GM18867 (cell line): ENCODE data around the gene EMC9.

Experiments
- ATAC-seq: cut with Tn5 transposase; IDR thresholded peaks from one replicate; pipeline ENCODE4 v1.9.1; 2021; ENCODE audit warnings: mild to moderate bottlenecking, moderate library complexity; ENCODE audit not compliant: unreplicated experiment

Gene EMC9

GRCh38 chr14:24177041-24177825, 35.8 kb upstream of the EMC9 start:
- no peak for ATAC-seq

DNA sequence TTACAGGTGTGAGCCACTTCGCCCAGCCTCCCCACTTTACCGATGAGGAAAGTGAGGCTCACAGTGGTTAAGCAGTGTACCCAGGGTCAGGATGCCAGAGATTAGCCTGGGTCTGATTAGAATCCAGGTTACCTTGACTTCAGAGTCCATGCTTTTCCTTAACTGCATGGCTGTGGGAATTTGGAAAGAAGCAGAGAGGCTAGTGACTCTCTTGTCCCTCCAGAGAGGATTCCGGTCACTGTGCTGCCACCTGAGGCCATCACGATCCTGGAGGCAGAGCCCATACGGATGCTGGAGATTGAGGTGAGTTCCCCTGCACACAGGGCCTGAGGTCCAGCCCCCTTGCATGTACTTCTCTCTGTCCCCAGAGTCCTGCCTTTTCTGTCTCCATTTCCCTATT, 35.2 kb upstream of the EMC9 start:
- ATAC-seq = no peak

DNA sequence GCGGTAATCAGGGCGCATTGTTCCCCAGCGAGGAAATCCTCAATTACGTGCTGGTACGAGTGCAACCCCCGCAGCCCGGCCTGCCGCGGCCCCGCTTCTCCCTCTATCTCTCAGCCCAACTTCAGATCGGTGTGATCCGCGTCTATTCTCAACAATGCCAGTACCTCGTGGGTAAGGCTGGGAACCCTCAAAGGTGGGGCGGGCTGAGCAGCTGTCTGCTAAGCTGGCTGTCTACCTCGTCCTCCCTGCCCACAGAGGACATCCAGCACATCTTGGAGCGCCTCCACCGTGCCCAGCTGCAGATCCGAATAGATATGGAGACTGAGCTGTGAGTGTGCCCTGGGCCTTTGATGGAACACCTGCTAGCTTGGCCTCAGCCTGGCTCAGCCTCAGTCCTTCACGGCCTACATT, 31.5 kb upstream of the EMC9 start:
- no peak for ATAC-seq

DNA sequence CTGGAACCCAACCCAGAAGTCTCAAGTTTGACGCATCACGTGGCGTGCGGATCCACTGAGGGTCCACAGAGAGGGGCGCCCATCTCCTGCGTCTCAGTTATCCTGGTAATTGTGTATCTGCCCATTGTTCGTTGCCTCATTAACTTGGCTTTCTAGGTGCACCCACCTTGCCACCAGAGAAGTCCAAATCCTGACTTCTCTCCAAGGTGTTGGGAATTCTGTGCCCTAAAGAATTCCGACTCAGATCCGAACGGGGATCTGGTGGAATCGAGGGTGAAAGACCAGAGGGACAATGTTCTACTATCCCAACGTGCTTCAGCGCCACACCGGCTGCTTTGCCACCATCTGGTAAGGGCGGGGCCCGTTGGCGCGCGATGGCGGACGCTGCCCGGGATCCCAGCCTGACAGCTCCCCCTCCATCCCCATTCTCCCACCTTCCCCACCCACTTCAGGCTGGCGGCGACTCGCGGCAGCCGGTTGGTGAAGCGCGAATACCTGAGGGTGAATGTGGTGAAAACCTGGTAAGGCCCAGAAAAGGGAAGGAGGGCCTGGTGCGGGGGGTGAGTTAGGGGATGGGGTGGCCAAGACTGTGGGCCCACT, 31.0 kb upstream of the EMC9 start:
- ATAC-seq = no peak

DNA sequence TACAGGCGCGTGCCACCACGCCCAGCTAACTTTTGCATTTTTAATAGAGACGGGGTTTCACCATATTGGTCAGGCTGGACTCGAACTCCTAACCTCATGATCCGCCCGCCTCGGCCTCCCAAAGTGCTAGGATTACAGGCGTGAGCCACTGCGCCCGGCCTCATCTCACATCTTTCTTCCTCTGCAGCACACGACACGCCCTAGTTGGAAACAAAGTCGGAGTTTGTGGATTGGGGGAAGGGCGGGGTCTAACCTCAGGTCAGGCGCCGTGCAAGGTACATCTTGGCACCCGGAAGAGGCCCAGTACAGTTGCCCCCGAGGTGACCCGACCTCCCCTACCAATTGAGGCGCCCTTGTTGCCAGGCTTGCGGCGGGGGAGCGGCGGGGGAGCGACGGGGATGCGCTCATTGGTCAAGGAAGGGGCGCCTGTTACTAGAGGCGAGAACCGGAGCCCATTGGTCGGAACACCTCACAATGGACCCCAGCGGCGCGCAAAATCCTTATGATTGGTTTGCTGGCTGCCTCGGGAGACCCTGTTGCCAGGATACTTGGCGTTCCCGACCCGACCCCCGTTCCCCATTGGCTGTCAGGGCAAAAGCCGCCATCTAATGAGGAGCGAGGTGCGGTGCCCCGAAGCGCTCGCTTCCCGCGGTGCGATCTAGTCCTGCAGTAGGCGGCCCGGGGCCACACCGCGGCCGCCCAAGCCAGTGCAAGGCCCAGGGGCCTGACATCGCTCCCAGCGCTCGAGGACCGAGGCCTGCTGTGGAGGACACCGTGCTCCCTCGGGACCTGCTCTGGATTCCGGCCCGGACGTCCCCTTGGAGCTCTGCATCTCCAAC, 30.2 kb upstream of the EMC9 start, which contains the start of gene REC8:
Gene REC8, plus strand, starts transcription at position 659 of the 839 bp plus-strand sequence. CDS start 473 bp downstream, outside the sequence.
- ATAC-seq = no peak

DNA sequence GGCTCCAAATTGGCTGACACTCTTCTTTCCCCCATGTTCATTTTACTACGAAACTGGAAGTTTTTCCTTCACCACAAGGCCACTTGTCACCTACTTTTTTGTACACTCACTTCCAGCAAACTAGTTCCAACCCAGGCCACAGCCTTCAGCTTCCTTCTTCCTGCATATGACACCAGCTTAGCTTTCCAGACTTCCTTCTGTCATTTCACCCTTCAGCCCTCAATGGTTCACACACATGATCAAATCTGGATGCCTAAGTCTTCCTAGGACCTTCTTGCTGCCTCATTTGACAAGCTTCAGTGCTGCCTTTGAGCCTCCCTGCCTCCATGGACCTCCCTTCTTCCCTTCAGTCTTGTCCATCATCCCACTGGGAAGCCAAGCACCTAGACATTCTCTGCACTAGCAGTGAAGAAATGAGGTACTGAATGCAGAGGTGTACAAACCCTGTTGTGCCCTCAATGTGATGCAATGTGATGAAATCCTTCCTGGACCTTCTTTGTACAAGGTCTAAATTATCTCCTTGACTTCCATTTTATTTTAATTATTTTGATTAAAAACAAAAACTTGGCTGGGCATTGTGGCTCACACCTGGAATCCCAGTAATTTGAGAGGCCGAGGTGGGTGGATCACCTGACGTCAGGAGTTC, 26.2 kb upstream of the EMC9 start:
- no peak for ATAC-seq

DNA sequence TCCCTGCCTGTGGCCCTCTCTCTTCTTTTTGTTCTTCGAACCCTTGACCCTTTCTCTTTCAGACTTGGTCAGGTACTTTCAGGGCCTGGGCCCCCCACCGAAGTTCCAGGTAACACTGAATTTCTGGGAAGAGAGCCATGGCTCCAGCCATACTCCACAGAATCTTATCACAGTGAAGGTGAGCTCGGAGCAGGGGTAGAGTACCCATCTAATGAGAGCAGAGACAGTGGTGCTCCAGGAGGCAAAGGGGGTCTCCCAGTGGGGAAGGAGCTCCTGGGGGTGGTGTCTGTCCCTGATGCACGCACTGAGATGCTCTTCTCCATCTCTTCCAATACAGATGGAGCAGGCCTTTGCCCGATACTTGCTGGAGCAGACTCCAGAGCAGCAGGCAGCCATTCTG, 24.4 kb upstream of the EMC9 start:
- ATAC-seq = no peak

DNA sequence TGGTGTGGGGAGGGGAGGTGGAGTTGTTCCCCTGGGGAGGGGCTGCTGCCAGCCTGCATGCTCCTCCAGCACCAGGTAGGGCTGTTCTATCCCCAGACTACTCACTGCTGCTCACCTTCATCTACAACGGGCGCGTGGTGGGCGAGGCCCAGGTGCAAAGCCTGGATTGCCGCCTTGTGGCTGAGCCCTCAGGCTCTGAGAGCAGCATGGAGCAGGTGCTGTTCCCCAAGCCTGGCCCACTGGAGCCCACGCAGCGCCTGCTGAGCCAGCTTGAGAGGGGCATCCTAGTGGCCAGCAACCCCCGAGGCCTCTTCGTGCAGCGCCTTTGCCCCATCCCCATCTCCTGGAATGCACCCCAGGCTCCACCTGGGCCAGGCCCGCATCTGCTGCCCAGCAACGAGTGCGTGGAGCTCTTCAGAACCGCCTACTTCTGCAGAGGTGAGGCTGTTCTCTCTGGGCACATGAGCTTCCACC, 23.2 kb upstream of the EMC9 start:
- no peak for ATAC-seq

DNA sequence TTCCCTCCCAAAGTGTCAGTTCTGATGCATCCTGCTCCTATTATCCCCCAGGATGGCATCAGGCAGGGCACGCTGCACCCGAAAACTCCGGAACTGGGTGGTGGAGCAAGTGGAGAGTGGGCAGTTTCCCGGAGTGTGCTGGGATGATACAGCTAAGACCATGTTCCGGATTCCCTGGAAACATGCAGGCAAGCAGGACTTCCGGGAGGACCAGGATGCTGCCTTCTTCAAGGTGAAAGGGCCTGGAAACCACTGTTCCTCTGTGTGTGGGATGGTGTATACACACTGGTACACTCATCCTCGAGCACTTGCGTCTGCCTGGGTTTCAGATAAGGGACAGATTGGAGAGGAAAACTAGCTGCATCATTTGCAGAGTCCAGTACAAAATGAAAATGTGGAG, 20.7 kb upstream of the EMC9 start:
- no peak for ATAC-seq

- peak; percentile 77 for ATAC-seq
Measured at GRCh38 chr14:24160850-24161804, 19.7 kb upstream of the EMC9 start, which contains the start of gene IRF9. Gene IRF9, plus strand, starts transcription at chr14:24161265. Its CDS starts 880 bp downstream, at chr14:24162145.

DNA sequence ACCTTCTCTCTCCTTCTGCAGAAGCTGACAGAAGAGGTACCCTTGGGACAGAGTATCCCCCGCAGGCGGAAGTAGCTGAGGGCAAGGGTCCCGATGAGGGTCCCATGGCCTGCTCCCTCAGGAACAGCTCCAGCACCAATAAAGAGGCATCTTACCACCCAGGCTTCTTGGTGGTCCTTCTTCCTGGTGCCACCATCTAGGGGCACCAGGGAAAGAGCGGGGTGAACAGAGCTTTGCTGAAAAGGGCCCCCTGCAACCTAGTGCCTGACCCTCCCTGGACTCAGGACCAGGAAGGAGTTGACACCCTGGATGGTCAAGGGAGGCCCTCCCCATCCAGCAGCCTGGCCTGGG, 19.1 kb upstream of the EMC9 start:
- no peak for ATAC-seq

GRCh38 chr14:24159777-24160498, 18.5 kb upstream of the EMC9 start:
- ATAC-seq = no peak

GRCh38 chr14:24157331-24157730, 15.9 kb upstream of the EMC9 start:
- ATAC-seq = no peak

GRCh38 chr14:24156840-24157239, 15.4 kb upstream of the EMC9 start:
- ATAC-seq = no peak

GRCh38 chr14:24155100-24155499, 13.7 kb upstream of the EMC9 start:
- ATAC-seq = no peak

DNA sequence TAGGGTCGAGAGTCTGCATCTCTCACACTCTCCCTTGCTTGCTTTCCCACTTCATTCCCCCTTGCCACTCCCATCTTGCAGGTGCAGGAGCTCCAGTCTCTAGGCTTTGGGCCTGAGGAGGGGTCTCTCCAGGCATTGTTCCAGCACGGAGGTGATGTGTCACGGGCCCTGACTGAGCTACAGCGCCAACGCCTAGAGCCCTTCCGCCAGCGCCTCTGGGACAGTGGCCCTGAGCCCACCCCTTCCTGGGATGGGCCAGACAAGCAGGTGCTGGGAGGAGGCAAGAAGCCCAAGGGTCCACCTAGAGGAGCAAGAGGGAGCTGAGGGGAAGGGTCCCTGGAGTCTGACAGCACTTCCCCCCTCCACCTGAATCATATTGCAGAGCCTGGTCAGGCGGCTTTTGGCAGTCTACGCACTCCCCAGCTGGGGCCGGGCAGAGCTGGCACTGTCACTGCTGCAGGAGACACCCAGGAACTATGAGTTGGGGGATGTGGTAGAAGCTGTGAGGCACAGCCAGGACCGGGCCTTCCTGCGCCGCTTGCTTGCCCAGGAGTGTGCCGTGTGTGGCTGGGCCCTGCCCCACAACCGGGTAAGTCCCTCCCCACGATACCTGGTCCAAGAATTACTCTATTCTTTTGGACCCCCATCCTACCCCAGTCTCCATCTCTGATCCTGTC, 10.2 kb upstream of the EMC9 start:
- no peak for ATAC-seq

DNA sequence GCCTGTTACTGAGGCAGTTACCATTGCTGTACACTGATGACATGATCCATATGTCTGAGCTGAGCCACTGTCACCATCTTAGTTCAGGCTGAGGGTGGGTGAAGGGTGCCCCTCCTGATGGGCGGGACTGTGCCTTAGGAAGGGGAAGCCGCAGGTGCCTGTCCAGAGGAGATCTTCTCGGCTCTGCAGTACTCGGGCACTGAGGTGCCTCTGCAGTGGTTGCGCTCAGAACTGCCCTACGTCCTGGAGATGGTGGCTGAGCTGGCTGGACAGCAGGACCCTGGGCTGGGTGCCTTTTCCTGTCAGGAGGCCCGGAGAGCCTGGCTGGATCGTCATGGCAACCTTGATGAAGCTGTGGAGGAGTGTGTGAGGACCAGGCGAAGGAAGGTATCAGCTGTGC, 9.6 kb upstream of the EMC9 start:
- ATAC-seq = no peak

DNA sequence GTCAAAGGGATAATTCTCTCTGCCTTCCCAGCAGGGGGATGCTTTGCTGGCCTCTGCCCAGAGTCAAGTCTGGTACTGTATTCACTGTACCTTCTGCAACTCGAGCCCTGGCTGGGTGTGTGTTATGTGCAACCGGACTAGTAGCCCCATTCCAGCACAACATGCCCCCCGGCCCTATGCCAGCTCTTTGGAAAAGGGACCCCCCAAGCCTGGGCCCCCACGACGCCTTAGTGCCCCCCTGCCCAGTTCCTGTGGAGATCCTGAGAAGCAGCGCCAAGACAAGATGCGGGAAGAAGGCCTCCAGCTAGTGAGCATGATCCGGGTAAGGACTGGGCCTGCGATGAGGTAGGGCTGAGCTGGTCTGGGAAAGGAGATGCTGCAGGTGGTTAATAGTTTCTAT, 9.2 kb upstream of the EMC9 start:
- ATAC-seq = no peak

DNA sequence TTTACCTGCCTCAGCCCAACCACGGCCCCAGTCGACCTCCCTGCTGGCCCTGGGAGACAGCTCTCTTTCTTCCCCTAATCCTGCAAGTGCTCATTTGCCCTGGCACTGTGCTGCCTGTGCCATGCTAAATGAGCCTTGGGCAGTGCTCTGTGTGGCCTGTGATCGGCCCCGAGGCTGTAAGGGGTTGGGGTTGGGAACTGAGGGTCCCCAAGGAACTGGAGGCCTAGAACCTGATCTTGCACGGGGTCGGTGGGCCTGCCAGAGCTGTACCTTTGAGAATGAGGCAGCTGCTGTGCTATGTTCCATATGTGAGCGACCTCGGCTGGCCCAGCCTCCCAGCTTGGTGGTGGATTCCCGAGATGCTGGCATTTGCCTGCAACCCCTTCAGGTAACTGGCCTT, 8.7 kb upstream of the EMC9 start:
- no peak for ATAC-seq
